OCI-LY1 (cell line): Measurements from ENCODE around the gene DCT.

Experiments
- H2AFZ ChIP-seq: fragments of 200-600 bp; sonication (generic), shearing (Covaris generic); 2 replicates; pipeline ENCODE4 v1.6.0; 2014; ENCODE audit warnings: antibody characterized with exemption, mild to moderate bottlenecking, low read length
- H3F3A ChIP-seq: fragments of 200-600 bp; sonication (generic), shearing (Covaris generic); 2 replicates; pipeline ENCODE4 v1.6.0; 2014; ENCODE audit warnings: mild to moderate bottlenecking, antibody characterized with exemption, low read length, moderate library complexity; ENCODE audit not compliant: insufficient read depth
- H3K27ac ChIP-seq: fragments of 200-600 bp; sonication (generic); 2 replicates; pipeline ENCODE4 v1.5.1; 2014; ENCODE audit warnings: low read length, mixed run types, mild to moderate bottlenecking, low read depth; ENCODE audit not compliant: poor library complexity, severe bottlenecking
- H3K27me3 ChIP-seq: fragments of 200-600 bp; sonication (generic); 2 replicates; pipeline ENCODE4 v1.6.0; 2014; ENCODE audit warnings: antibody characterized with exemption, mild to moderate bottlenecking, low read length, moderate library complexity; ENCODE audit not compliant: insufficient read depth
- H3K36me3 ChIP-seq: fragments of 200-600 bp; sonication (generic); 2 replicates; pipeline ENCODE4 v1.6.1; 2014; ENCODE audit warnings: mild to moderate bottlenecking, antibody characterized with exemption, low read length, moderate library complexity, mixed read lengths; ENCODE audit not compliant: insufficient read depth
- H3K4me1 ChIP-seq: fragments of 200-600 bp; sonication (generic); 2 replicates; pipeline ENCODE4 v1.5.1; 2014; ENCODE audit warnings: mild to moderate bottlenecking, low read length, moderate library complexity; ENCODE audit not compliant: insufficient read depth, severe bottlenecking
- H3K4me2 ChIP-seq: fragments of 200-600 bp; sonication (generic), shearing (Covaris generic); 2 replicates; pipeline ENCODE4 v1.6.1; 2014; ENCODE audit warnings: low read length
- H3K4me3 ChIP-seq: fragments of 200-600 bp; sonication (generic); 2 replicates; pipeline ENCODE4 v1.5.1; 2014; ENCODE audit warnings: low read length, low read depth, mild to moderate bottlenecking, mixed read lengths; ENCODE audit not compliant: poor library complexity, severe bottlenecking
- H3K79me2 ChIP-seq: fragments of 200-600 bp; shearing (Covaris generic); 2 replicates; pipeline ENCODE4 v1.6.1; 2016; ENCODE audit warnings: mixed run types, low read length, mixed read lengths; ENCODE audit not compliant: insufficient read depth
- H3K9ac ChIP-seq: fragments of 200-600 bp; sonication (generic), shearing (Covaris generic); 2 replicates; pipeline ENCODE4 v1.6.1; 2014; ENCODE audit warnings: mild to moderate bottlenecking, low read length, mixed read lengths
- H3K9me2 ChIP-seq: fragments of 200-600 bp; sonication (generic), shearing (Covaris generic); 2 replicates; pipeline ENCODE4 v1.6.1; 2014; ENCODE audit warnings: low read depth, mild to moderate bottlenecking, low read length, mixed read lengths
- H3K9me3 ChIP-seq: fragments of 200-600 bp; shearing (Covaris generic); 2 replicates; pipeline ENCODE4 v1.6.1; 2014; ENCODE audit warnings: low read length, mixed read lengths
- H4K20me1 ChIP-seq: fragments of 200-600 bp; sonication (generic), shearing (Covaris generic); 2 replicates; pipeline ENCODE4 v1.6.0; 2016; ENCODE audit warnings: mild to moderate bottlenecking, low read length; ENCODE audit not compliant: insufficient read depth
- EZH2 ChIP-seq: fragments of 200-600 bp; sonication (generic), shearing (Covaris generic); IDR thresholded peaks from 2 replicates; pipeline ENCODE4 v1.8.0; 2017; ENCODE audit warnings: borderline replicate concordance, mixed run types, mild to moderate bottlenecking, antibody characterized with exemption, low read length, moderate library complexity, mixed read lengths
- TF ChIP-seq, protein P1 (sequence below): fragments of 200-600 bp; sonication (generic), shearing (Covaris generic); IDR thresholded peaks from 2 replicates; pipeline ENCODE4 v1.5.1; 2017; ENCODE audit warnings: mild to moderate bottlenecking, antibody characterized with exemption, low read length, moderate library complexity, mixed read lengths

The DCT gene

DNA sequence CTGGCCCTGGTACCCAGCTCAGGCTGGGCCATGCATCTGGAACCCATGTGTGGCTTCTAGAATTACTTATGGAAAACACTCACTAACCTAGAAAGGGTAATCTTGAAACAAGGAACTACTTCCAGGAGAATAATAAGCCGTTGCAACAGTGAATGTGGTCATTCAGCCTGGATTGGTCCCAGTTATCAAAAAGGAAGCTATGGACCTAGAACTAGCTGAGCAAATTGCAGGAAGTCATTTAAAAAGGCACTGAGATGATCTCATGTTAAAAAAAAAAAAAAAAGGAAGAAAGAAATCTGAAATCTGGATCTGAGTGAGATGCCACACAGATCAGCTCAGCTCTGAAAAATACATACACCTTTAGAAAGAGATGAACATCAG, 59.6 kb downstream of the DCT start:
- no peaks in the 10 kb centered on the region for H3K36me3 ChIP-seq
- no peak overlapping the region for H3K4me3 ChIP-seq
- no peaks in the 10 kb centered on the region for H3K9me2 ChIP-seq
- H3K4me2 ChIP-seq: no peak overlapping the region
- H3K9ac ChIP-seq: no peak overlapping the region
- no peaks in the 10 kb centered on the region for H4K20me1 ChIP-seq
- H3K27me3 ChIP-seq: no peaks in the 10 kb centered on the region
- H3K27ac ChIP-seq: no peak overlapping the region
- TF ChIP-seq, protein P1, sequence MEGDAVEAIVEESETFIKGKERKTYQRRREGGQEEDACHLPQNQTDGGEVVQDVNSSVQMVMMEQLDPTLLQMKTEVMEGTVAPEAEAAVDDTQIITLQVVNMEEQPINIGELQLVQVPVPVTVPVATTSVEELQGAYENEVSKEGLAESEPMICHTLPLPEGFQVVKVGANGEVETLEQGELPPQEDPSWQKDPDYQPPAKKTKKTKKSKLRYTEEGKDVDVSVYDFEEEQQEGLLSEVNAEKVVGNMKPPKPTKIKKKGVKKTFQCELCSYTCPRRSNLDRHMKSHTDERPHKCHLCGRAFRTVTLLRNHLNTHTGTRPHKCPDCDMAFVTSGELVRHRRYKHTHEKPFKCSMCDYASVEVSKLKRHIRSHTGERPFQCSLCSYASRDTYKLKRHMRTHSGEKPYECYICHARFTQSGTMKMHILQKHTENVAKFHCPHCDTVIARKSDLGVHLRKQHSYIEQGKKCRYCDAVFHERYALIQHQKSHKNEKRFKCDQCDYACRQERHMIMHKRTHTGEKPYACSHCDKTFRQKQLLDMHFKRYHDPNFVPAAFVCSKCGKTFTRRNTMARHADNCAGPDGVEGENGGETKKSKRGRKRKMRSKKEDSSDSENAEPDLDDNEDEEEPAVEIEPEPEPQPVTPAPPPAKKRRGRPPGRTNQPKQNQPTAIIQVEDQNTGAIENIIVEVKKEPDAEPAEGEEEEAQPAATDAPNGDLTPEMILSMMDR: no peak
- TF ChIP-seq EZH2: no peak
- no peaks in the 10 kb centered on the region for H3K79me2 ChIP-seq
- no peaks in the 10 kb centered on the region for H3K9me3 ChIP-seq
- H3F3A ChIP-seq: no peaks in the 10 kb centered on the region
- H3K4me1 ChIP-seq: no peaks in the 10 kb centered on the region
- H2AFZ ChIP-seq: no peak overlapping the region

DNA sequence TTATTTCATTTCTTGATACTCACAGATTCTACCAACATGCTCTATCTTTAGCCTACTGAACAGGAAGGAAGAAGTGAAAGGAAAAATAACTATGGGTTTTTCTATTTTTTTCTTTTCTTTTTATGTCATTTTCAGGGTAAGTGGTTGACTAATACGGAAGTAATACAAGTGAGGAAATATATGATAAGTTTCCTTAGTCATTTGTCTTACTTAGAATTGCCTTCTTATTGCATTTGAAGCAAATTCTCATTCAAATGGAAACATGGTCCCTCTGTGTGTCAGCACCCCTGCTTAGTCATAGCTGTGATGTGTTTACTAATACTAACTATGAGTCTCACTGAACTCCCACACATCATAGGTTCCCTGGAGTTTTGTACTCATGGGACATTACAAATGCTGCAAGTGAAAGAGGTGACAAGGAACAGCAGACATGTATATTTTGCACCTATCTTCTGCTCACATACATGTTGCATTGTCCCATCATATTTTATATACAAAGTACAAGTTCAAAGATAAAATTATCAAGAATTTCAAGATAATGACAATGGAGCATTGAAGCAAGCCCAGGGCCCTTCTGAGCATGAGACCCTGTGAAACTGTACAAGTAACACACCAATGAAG, 60.1 kb downstream of the DCT start:
- H3K9me2 ChIP-seq: no peaks in the 10 kb centered on the region
- H3K27ac ChIP-seq: no peak overlapping the region
- no peaks in the 10 kb centered on the region for H3K79me2 ChIP-seq
- no peaks in the 10 kb centered on the region for H3K36me3 ChIP-seq
- no peak overlapping the region for H3K9ac ChIP-seq
- H2AFZ ChIP-seq: no peak overlapping the region
- no peaks in the 10 kb centered on the region for H3K9me3 ChIP-seq
- H3K27me3 ChIP-seq: no peaks in the 10 kb centered on the region
- no peak for TF ChIP-seq EZH2
- TF ChIP-seq, protein P1: no peak
- no peaks in the 10 kb centered on the region for H3K4me1 ChIP-seq
- H3F3A ChIP-seq: no peaks in the 10 kb centered on the region
- no peak overlapping the region for H3K4me3 ChIP-seq
- no peak overlapping the region for H3K4me2 ChIP-seq
- H4K20me1 ChIP-seq: no peaks in the 10 kb centered on the region

DNA sequence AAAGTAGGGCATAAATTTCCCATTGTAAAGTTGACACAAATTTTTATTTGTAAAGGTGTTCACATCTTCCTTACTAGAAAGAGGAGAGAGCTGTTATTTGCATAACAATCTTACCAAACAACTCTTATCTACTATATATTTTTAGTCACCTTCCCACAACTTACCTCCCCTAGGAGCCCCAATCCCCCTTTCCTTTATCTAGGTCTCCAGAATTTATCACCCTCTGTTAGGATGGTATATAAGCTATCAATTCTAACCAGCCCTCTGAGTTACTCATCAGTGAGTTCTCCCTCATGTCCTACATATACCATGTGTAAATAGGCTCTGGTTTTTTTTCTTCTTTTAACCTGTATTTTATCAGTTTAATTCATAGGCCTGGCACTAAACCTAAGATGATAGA, 62.2 kb downstream of the DCT start:
- Histone ChIP-seq H3K9ac (no peak overlapping the region), H3K27ac (no peak overlapping the region), H3K4me1 (no peaks in the 10 kb centered on the region), H3K9me2 (no peaks in the 10 kb centered on the region), H3F3A (no peaks in the 10 kb centered on the region), H4K20me1 (no peaks in the 10 kb centered on the region), H2AFZ (no peak overlapping the region), H3K79me2 (no peaks in the 10 kb centered on the region), H3K4me3 (no peak overlapping the region), H3K27me3 (no peaks in the 10 kb centered on the region), H3K4me2 (no peak overlapping the region), H3K9me3 (no peaks in the 10 kb centered on the region), H3K36me3 (no peaks in the 10 kb centered on the region)
- TF ChIP-seq, protein P1: no peak
- TF ChIP-seq EZH2: no peak
